Stimulated activated CD8-positive, alpha-beta memory T cell treated with anti-CD3 and anti-CD28 coated beads, Interleukin-4, amount 100 ng/mL, for 1 hour (primary cell): ENCODE results near the gene LMF1.
"Not testable (repeated sequence)": the region's sequence is repeated elsewhere in the genome, so short reads cannot be mapped to it uniquely, and the experiment has no call there.

Experiments used
- DNase-seq, 2 donors: peaks; one replicate each; pipeline ENCODE4 v3.0.0-alpha.2; 2020; ENCODE audit warnings: low read depth in 2 of 2, low spot score in 1 of 2

The LMF1 gene

DNA sequence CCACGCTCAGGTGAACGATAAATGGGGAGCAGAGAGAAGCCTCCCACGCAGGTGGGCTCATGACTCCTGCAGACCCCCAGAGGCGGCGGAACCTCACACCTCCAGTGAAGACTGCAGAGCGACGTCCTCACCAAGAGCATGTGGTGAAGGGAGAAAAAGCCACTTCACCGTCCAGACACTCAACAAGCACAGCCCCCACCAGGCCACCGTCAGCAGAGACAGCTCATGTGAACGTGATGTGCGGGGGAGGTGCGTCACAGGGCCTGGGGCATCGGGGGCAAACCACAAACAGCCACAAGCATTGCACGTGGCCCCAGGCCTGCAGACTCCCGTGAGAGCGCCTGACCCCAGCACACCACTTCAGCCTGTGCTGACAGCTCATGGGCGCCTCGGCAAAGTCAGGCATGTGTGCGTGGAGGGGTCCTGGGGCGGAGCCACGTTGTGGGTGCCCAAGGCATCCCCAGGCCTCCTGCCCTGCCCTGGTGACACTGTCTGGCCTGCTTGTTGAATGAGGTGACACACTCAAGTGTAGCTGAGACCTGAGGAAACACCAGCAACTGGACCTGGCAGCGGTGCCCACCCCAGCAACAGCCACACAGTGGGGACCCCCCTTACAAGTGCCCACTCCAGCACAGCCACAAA, 19.0 kb downstream of the LMF1 start:
- DNase-seq: no peak

- not testable (repeated sequence) for DNase-seq
Measured at GRCh38 chr16:950733-951573, 19.8 kb downstream of the LMF1 start.

- not testable (repeated sequence) for DNase-seq
Measured at GRCh38 chr16:948767-949166, 22.0 kb downstream of the LMF1 start.

- not testable (repeated sequence) for DNase-seq
Measured at GRCh38 chr16:947922-948303, 22.9 kb downstream of the LMF1 start.

GRCh38 chr16:947255-947921, 23.4 kb downstream of the LMF1 start:
- DNase-seq: no peak

- no peak for DNase-seq
Measured at GRCh38 chr16:946048-946395, 24.8 kb downstream of the LMF1 start.

DNA sequence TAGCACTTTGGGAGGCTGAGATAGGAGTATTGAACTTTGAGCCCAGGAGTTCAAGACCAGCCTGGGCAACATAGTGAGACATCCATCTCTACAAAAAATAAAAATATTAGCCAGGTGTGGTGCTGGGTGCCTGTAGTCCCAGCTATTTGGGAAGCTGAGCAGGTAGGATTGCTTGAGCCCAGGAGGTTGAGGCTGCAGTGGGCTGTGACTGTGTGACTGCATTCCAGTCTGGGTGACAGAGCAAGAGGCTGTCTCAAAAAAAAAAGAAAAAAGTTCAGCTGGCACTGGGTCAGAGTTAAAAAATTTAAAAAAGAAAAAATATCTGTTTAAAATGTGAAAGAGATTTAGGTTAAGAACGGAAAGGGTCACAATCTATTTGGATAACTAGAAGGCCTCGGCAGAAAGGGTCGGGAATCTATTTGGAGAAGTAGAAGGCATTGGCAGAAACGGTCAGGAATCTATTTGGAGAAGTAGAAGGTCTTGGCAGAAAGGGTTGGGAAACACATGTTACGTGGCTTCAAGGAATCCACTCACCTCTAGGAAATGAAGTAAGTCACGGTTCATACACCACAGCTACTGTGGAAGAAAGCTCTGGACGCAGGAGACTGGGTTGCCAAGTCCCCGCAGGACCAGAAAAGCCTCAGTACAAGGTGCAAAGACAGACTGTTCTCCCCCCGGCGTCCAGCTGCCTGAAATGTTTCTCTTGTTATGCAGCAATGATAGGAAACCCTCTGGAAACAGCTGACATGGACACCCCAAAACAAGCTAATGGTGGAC, 25.3 kb downstream of the LMF1 start:
- DNase-seq: no peak

GRCh38 chr16:943971-944370, 26.8 kb downstream of the LMF1 start:
- DNase-seq: no peak

DNA sequence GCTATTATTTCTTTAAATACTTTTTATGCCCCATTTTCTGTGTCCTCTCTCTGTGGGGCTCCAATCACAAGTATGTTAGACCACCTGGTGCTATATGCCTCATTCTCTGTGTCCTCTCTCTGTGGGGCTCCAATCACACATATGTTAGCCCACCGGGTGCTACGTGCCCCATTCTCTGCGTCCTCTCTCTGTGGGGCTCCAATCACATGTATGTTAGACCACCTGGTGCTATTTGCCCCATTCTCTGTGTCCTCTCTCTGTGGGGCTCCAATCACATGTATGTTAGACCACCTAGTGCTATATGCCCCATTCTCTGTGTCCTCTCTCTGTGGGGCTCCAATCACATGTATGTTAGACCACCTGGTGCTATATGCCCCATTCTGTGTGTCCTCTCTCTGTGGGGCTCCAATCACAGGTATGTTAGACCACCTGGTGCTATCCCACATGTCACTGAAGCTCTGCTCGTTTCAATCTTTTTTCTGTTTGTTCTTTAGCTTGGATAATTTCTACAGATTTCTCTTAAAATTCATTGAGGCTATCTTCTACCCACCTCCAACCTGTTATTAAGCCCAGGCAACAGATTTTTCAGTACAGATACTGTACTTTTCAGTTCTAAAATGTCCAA, 28.2 kb downstream of the LMF1 start:
- DNase-seq: no peak

DNA sequence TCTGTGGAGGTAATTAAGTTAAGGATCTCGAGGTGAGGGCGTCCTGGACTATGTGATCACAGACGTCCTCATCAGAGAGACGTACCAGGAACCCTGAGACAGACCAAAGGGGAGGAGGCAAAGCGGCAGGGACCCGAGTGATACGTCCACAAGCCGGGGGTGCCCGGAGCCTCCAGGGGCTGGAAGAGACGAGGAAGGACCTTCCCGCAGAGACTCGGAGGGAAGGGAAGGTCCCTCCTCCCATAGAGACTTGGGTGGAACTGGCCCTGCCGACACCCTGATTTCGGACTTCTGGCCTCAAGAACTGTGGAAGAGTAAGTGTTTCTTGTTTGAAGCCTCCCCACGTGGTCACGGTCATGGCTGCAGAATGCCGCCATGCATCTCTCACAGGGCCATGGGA, 30.8 kb downstream of the LMF1 start:
- DNase-seq: no peak

GRCh38 chr16:939311-939710, 31.5 kb downstream of the LMF1 start:
- DNase-seq: no peak

- DNase-seq: no peak
Measured at GRCh38 chr16:938752-939151, 32.0 kb downstream of the LMF1 start.

DNA sequence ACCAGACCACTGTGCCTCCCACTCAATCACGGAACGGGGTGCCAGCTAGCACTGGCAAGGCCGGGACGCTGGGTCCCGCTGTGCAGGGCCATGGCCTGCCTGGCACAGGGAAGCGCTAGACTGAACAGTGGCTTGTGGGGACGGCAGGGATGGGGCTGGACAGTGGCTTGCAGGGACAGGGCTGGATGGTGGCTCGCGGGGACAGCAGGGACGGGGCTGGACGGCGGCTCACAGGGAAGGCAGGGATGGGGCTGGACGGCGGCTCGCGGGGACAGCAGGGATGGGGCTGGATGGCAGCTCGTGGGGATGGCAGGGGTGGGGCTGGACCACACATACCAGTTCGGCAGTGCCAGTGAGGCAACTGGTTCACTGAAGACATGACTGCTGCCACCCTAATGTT, 32.6 kb downstream of the LMF1 start:
- DNase-seq: no peak

DNA sequence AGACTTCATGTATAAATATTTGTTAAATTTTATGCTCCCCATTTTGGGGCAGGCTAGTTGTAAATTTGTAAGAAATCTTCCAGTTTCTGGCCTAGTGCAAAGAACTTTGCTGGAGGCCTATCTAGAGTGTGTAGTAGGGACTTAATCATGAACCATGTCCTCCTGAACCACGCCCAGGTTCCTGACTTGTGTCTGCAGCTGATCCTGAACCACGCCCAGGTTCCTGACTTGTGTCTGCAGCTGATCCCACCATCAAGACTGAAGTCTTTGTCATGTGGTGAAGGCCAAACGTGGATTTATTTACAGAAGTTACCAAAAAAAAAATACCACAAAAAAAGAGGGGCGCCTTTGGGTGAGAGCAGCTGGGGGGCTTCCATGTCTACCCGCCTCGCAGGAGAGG, 33.1 kb downstream of the LMF1 start:
- no peak for DNase-seq

DNA sequence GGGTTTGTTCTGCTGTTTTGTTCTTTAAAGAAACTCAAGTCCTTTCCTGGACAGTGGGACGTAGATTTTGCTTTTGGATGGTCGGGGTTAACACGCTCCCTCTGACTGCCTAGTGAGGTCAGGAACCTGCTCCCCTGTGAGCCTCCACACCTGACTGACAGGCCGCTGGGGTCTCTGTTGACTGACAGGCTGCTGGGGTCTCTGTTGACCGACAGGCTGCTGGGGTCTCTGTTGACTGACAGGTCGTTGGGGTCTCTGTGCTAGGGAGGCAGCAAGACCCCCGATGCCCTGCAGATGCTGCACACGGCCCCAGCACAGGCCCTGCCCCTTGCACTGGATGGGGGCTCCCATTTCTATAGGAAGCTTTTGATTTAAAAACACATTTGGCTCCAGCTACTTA, 33.5 kb downstream of the LMF1 start:
- no peak for DNase-seq

- no peak for DNase-seq
Measured at GRCh38 chr16:935684-936083, 35.1 kb downstream of the LMF1 start.

DNA sequence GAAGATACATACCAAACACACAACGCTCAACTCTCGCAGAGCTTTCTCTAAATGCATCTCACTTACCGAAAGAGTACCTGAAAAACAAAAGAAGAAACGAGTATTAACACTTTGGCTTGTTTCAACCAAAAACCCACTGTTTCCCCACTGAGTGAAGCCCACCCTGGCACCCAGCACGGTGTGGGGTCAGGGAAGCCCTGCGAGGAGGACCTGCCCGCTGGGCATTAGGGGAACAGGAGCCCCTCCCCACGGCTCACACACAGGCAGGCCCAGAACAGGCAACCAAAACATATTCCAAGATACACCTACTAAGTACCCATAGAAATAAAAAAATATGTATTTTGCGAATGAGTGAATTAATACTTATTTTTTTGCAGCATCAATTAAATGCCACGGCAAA, 36.6 kb downstream of the LMF1 start:
- DNase-seq: no peak

GRCh38 chr16:933581-933980, 37.2 kb downstream of the LMF1 start:
- no peak for DNase-seq

- DNase-seq: no peak
Measured at GRCh38 chr16:932831-933330, 37.9 kb downstream of the LMF1 start.

DNA sequence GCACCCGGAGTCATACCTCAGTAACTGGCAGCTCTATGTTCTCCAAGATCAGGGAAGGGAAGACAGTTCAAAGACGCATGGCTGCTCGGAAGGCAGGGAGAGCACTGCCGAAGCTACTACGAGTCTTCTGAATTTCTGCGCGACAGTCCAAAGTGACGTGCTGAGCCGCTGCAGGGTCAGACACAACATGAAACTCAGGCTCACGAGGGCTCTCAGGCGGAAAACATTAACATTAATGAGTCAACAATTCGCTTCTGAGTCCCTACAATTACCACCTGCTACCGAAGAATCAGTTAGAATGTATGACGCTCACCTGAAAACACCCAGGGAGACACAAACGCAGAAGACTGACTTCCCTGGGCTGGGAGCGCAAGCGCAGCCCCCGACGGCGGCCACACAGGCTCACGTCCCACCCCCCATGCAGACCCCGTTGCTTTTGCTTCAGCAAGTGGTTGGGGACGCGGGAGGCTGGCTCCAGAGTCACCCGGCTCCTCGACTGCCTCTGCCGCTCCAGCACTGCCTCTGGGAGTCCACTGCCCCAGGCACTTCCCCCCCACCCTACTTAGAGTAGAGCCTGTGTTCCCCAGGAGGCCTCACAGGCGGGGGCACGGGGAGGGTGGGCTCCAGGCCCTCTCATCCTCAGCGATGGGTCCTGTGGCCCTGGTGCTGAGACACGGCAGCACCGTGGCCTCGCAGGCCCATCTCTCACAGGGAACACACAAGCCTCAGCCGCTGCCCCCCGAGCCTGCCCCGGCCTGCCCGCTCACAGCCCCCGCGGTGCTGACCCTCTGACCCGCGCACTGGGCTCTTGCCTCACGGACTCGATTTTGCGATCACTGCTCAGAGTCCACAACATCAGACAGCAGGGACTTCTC, 38.9 kb downstream of the LMF1 start:
- DNase-seq: no peak
